DMS53 treated with DMSO at 0.1 percent for 48 hours (cell line): ENCODE data around the gene STEAP4.

Experiments
- DNase-seq: peaks from one replicate; lab custom pipeline; 2025; ENCODE audit not compliant: unreplicated experiment; lab: John Stamatoyannopoulos, UW

The STEAP4 gene

GRCh38 chr7:88223265-88223664, 83.4 kb downstream of the STEAP4 start:
- no peak for DNase-seq
